ENCODE results near the gene NIPSNAP3A.

DNA sequence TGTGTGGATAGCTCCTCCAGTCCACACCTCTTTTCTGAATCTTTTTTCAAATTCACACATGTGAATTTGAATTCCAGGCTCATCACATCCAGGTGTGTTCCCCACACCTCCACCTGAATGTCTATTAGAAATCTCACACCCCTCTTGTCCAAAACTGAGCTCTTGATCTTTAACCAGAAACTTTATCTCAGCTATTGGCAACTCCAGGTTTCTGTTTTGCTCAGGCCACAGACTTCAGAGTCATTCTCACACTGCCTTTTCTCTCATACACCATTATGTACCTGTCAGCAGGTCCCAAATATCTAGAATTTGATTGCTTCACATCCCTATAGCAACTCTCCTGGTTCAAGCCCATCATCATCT, 28.1 kb downstream of the NIPSNAP3A start:
- TF ChIP-seq MYC (IDR thresholded peaks at IDR 0.05; ENCODE audit: borderline replicate concordance, low read length) (no peak), CHD4 (IDR thresholded peaks at IDR 0.05; ENCODE audit: borderline replicate concordance) (no peak), EHMT2 (IDR thresholded peaks at IDR 0.05; ENCODE audit: low read depth) (no peak), SMC3 (IDR thresholded peaks at IDR 0.05) (no peak), NPAS2 (CRISPR knock-in tag; IDR thresholded peaks at IDR 0.05; ENCODE audit: borderline replicate concordance) (no peak), MAFK (IDR thresholded peaks at IDR 0.05; ENCODE audit: partially characterized antibody) (no peak), POLR2A (IDR thresholded peaks at IDR 0.05; ENCODE audit: low read length) (no peak), RNF2 (IDR thresholded peaks at IDR 0.05; ENCODE audit: borderline replicate concordance, low read depth) (no peak), EP300 (IDR thresholded peaks at IDR 0.05) (no peak), RFX5 (IDR thresholded peaks at IDR 0.05) (no peak)
- TF ChIP-seq, protein P1, sequence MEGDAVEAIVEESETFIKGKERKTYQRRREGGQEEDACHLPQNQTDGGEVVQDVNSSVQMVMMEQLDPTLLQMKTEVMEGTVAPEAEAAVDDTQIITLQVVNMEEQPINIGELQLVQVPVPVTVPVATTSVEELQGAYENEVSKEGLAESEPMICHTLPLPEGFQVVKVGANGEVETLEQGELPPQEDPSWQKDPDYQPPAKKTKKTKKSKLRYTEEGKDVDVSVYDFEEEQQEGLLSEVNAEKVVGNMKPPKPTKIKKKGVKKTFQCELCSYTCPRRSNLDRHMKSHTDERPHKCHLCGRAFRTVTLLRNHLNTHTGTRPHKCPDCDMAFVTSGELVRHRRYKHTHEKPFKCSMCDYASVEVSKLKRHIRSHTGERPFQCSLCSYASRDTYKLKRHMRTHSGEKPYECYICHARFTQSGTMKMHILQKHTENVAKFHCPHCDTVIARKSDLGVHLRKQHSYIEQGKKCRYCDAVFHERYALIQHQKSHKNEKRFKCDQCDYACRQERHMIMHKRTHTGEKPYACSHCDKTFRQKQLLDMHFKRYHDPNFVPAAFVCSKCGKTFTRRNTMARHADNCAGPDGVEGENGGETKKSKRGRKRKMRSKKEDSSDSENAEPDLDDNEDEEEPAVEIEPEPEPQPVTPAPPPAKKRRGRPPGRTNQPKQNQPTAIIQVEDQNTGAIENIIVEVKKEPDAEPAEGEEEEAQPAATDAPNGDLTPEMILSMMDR (IDR thresholded peaks at IDR 0.05), result no peak
- TF ChIP-seq, protein P2, sequence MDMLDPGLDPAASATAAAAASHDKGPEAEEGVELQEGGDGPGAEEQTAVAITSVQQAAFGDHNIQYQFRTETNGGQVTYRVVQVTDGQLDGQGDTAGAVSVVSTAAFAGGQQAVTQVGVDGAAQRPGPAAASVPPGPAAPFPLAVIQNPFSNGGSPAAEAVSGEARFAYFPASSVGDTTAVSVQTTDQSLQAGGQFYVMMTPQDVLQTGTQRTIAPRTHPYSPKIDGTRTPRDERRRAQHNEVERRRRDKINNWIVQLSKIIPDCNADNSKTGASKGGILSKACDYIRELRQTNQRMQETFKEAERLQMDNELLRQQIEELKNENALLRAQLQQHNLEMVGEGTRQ (IDR thresholded peaks at IDR 0.05), result no peak
- TF ChIP-seq, protein P3, sequence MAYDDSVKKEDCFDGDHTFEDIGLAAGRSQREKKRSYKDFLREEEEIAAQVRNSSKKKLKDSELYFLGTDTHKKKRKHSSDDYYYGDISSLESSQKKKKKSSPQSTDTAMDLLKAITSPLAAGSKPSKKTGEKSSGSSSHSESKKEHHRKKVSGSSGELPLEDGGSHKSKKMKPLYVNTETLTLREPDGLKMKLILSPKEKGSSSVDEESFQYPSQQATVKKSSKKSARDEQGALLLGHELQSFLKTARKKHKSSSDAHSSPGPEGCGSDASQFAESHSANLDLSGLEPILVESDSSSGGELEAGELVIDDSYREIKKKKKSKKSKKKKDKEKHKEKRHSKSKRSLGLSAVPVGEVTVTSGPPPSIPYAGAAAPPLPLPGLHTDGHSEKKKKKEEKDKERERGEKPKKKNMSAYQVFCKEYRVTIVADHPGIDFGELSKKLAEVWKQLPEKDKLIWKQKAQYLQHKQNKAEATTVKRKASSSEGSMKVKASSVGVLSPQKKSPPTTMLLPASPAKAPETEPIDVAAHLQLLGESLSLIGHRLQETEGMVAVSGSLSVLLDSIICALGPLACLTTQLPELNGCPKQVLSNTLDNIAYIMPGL (CRISPR knock-in tag; IDR thresholded peaks at IDR 0.05; ENCODE audit: borderline replicate concordance), result no peak

All from A549 (cell line).